ENCODE data around the gene PAPPA2.

DNA sequence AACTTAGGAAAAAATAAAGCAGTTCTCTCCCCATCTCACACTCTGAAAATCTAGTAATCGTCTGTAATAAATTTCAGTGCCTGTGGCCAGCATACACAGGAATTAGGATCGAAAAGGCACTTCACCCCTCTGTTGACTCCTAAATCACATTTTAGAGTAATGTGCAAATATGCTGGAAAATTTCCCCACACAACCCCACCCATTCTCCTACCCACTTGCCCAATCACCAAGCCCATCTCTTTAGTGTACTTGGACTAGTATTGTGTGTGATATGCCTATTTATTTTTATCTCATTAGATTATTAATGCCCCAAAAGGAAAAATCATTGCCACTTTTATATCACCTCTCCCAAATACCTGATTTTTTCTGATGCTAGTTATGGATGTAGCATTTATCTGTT, 378.3 kb downstream of the PAPPA2 start:
- TF ChIP-seq, protein P1, sequence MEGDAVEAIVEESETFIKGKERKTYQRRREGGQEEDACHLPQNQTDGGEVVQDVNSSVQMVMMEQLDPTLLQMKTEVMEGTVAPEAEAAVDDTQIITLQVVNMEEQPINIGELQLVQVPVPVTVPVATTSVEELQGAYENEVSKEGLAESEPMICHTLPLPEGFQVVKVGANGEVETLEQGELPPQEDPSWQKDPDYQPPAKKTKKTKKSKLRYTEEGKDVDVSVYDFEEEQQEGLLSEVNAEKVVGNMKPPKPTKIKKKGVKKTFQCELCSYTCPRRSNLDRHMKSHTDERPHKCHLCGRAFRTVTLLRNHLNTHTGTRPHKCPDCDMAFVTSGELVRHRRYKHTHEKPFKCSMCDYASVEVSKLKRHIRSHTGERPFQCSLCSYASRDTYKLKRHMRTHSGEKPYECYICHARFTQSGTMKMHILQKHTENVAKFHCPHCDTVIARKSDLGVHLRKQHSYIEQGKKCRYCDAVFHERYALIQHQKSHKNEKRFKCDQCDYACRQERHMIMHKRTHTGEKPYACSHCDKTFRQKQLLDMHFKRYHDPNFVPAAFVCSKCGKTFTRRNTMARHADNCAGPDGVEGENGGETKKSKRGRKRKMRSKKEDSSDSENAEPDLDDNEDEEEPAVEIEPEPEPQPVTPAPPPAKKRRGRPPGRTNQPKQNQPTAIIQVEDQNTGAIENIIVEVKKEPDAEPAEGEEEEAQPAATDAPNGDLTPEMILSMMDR (tag by site-specific recombination; IDR thresholded peaks at IDR 0.05) = no peak
- no peak for TF ChIP-seq ZNF202 (tag by site-specific recombination; IDR thresholded peaks at IDR 0.05; ENCODE audit: borderline replicate concordance)
- TF ChIP-seq ZNF629 (tag by site-specific recombination; IDR thresholded peaks at IDR 0.05) = no peak
- TF ChIP-seq ZNF311 (tag by site-specific recombination; IDR thresholded peaks at IDR 0.05; ENCODE audit: borderline replicate concordance) = no peak
- no peak for TF ChIP-seq ZNF626 (tag by site-specific recombination; IDR thresholded peaks at IDR 0.05)
- no peak for TF ChIP-seq MZF1 (tag by site-specific recombination; IDR thresholded peaks at IDR 0.05; ENCODE audit: borderline replicate concordance)
- TF ChIP-seq ZNF76 (tag by site-specific recombination; IDR thresholded peaks at IDR 0.05; ENCODE audit: borderline replicate concordance, low read depth) = no peak
